Activated T-helper 1 cell treated with Interleukin-2 at 50 U/mL for 16 hours (primary cell): ENCODE measurements around the gene COL25A1.
"Not testable (repeated sequence)": the region's sequence is repeated elsewhere in the genome, so short reads cannot be mapped to it uniquely, and the experiment has no call there.

Experiments used
- DNase-seq: peaks from one replicate; pipeline ENCODE4 v3.0.0-alpha.2; 2020; ENCODE audit warnings: low read depth

The COL25A1 gene

DNA sequence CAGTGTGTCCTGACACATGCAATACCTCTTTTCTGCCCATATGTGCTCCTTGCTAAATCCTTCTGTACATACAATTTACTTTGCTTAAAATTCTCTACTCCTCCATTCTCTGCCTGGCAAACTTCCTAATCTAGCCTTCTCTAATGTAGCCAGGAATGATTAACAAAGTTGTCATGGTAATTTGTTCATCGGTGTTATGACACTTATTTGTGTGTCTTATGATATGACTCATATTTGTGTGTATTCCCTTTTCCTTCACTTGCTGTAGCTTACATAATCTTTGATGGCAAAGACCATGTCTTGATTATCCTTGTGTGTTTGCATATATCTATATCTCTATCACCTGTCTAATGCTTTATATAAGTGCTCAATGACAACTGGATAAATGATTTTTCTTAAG is 133.3 kb downstream of the COL25A1 start:
- no peak for DNase-seq

- no peak for DNase-seq
These were observed 135.9 kb downstream of the COL25A1 start for GRCh38 chr4:109166586-109166985.

GRCh38 chr4:109166126-109166525 is 136.3 kb downstream of the COL25A1 start:
- DNase-seq, result no peak

- no peak for DNase-seq
These were observed 138.4 kb downstream of the COL25A1 start for GRCh38 chr4:109164011-109164410.

DNA sequence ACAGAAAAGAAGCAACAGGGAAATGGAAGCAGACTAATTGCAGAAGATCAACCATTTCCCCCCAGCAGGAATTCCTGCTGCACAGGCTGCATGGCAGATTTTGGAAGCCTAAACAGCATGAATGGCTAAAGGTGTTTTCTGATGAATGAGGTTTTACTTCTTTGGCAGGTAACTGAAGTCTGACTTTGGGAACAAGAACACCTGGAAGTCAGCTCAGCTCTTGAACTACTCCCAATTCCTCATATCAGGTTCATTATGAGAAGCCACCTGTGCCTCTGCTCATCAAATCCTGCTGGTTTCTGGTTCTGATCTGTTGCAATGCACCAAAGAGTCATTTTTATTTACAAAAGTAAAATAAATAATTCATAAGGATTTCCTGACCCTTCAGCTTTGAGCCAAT is 139.0 kb downstream of the COL25A1 start:
- no peak for DNase-seq

- DNase-seq, result no peak
These were observed 139.7 kb downstream of the COL25A1 start for GRCh38 chr4:109162759-109163158.

DNA sequence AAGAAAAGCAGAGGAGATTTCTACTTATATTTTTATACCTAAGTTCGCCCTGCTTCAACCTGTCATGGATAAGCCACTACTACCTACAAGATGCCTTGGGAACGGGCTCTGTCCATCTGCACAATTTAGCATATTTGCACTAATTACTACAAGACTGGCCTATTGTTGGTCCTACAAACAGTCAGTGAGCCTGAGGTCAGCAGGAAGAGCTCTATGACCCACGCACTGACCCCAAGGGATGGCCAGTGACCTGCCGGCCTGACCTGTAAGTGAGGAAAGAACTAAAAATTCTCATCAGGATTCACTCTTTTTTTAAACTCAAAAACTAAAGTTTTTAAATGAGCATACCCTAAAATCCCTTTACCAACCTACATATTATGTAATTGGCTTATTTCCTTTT is 142.0 kb downstream of the COL25A1 start:
- no peak for DNase-seq

DNA sequence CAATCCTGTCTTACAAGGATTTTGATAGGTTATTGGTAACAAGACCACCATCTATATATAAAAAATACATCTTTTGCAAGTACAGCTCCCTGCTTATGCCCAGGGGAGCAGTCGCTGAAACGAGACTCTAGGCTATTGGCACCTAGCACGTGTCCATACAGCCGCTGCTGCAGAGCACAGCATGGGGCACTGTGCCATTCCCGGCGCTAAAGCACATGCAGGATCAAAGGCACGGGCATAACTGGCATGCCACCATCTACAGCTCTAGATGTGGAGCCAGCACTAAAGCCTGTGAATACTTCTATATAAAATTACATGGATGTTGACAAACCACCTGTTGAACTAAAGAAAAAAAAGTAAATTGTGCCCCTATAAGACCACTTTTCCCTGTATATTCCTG is 144.8 kb downstream of the COL25A1 start:
- no peak for DNase-seq

- DNase-seq, result no peak
These were observed 145.3 kb downstream of the COL25A1 start for GRCh38 chr4:109157205-109157604.

GRCh38 chr4:109156356-109156755 is 146.1 kb downstream of the COL25A1 start:
- DNase-seq, result no peak

DNA sequence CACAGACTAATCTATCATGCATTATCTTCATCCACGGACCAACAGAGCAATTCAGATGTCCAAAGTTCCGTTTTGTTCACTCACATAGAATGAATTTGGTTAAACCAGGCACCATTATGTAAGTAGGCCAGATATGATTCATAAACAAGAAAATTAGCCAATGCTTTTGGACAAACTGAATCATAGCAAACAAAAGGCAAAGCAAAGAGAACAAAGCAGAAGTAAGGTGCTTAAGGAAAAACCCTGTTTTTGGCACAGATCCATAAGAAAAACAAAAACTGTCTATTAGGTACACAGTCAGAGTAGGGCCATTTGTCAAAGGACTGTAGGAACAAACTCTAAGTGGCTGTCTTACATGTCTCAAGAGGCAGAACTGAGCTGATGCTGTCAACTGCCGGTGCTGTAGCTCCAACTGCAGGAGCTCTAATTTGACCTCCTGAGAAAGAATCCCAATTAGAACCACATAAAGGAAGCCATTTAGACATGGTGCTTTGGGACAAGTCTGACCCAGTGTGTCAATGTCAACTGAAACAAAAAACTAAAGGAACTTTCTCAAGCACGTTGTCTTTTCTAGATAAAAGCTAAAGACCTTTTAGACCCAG is 146.7 kb downstream of the COL25A1 start:
- DNase-seq, result no peak

- no peak for DNase-seq
These were observed 147.4 kb downstream of the COL25A1 start for GRCh38 chr4:109155084-109155483.

DNA sequence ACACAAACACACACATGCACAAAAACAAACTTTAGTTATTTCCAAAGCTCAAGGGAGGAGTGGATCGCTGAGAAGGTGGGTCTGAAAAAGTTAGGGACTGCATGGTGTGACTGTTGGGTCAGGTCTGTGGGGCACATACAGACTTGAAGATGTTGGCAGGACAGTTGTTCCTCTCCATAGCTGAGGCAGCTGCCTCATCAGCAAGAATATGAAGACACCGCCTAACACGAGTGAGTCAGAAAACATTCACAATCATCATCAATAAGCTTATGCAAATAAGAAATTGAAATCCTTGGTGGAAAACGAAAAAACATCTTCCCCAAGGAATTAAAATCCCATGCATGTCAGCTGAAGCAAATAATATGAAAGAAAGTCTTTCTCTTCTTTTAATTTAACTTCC is 148.0 kb downstream of the COL25A1 start:
- no peak for DNase-seq

DNA sequence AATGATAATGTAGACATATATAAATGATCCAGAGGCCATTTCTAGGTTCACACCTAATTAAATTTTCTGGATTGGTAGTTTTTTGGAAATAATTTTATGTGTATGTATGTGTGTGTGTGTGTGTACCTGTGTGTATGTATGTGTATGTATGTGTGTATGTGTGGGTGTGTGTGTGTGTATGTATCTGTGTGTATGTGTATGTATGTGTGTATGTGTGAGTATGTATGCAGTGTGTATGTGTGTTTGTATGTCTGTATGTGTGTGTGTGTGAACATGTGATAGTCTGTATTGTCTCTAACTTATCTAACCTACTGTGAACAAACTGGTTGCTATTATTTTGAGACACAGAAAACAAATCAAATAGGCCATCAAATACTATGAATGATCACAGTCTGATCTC is 152.6 kb downstream of the COL25A1 start:
- DNase-seq, result no peak

GRCh38 chr4:109148577-109149075 is 153.8 kb downstream of the COL25A1 start:
- no peak for DNase-seq

- no peak for DNase-seq
These were observed 155.3 kb downstream of the COL25A1 start for GRCh38 chr4:109147135-109147534.

- DNase-seq, result no peak
These were observed 156.0 kb downstream of the COL25A1 start for GRCh38 chr4:109146499-109146898.

GRCh38 chr4:109138125-109138524 is 164.3 kb downstream of the COL25A1 start:
- not testable (repeated sequence) for DNase-seq

DNA sequence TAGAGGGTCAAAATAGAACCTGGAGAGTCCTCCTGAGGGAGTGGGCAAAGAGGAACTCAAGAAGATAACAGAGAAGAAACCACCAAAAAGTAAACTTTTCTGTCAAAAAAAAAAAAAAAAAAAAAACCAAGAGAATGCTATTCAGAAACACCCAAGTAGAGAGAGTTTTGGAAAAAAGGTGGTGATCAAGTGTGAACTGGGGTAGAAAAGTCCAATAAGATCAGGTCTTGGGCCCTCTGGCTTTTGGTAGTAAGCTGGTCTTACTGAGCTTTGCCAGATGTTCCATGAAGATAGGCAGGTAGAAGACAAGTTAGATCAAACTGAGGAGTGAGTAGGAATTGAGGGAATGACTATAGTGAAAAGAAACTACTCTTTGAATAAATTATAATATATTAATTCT is 167.5 kb downstream of the COL25A1 start:
- no peak for DNase-seq

GRCh38 chr4:109134268-109134667 is 168.2 kb downstream of the COL25A1 start:
- DNase-seq, result no peak

DNA sequence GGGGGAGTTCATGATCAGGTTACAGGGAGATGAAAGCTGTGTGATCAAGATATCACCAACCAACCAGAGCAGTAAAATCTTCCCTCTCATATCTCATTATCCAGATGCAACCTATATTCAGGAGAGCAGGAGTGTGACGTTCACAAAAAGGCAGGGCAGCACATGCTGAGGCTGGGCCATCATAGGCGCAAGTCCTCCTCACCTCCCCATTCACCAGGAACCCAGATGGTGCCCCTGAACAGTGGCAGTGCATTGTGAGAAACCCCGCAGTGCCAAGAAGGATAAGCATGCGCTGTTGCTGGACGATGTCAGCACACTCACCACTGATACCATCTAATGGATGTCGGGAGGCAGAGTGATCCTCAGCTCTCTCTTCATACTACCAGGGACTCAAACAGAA is 170.9 kb downstream of the COL25A1 start:
- DNase-seq, result no peak

DNA sequence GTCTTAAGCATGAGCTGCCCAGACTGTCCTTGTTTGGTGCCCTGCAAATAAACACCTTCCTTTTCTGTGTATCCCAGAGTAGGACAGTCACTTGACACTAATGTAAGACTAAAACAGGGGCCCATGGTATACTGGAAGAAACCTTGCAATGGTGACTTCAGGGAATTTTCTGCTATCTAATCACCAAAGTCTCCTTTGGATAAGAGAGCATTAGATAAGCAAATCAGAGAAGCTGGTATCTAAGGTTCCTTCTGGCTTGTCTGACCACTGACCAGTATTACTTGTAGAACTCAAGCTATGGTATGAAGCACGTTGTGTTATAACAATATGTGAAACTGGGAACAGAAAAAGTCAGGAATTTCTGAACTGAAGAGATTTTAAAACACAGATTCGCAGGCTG is 173.9 kb downstream of the COL25A1 start:
- DNase-seq, result no peak

- no peak for DNase-seq
These were observed 174.6 kb downstream of the COL25A1 start for GRCh38 chr4:109127866-109128265.

- no peak for DNase-seq
These were observed 175.6 kb downstream of the COL25A1 start for GRCh38 chr4:109126856-109127255.

GRCh38 chr4:109125084-109125483 is 177.4 kb downstream of the COL25A1 start:
- no peak for DNase-seq
